H1 (cell line): ENCODE data around the gene RAET1E. TPM values are rescaled to one million over a fixed set of nuclear protein-coding genes. Genes with fewer than 3 reads are reported as not detected.

Experiments
- polyA plus RNA-seq, 7 experiments: library from polyadenylated mRNA; depleted of rRNA in 3 of 7; stranded (reverse) in 5 of 7; unstranded in 2 of 7; fragments of >200 nt in 5 of 7; fragments of 200-250 nt in 2 of 7; gene quantifications; 1 replicate in 5 of 7; 2 replicates in 1 of 7; 4 replicates in 1 of 7; pipeline versions ENCODE4 v1.2.1 to v1.2.3, GENCODE V29; 2011 to 2013; ENCODE audit warnings: missing spikeins in 2 of 7, mixed read lengths in 2 of 7
- total RNA-seq: library from RNA; stranded (reverse); fragmentation: NEBNext Ultra II Directional; extraction: Animal tissue kit (Norgen Biotek cat#: 25700); gene quantifications from 2 replicates; pipeline ENCODE4 v1.2.1, GENCODE V29; 2021
- TF ChIP-seq, protein P1 (sequence below): IDR thresholded peaks from 2 replicates; pipeline ENCODE4 v1.6.1; 2012; ENCODE audit warnings: inconsistent platforms

The RAET1E gene
- total and polyA plus RNA-seq, 2 of the 8 experiments (the other 6 are each of a cell fraction or from before 2014, with no cell fraction given) = not detected

DNA sequence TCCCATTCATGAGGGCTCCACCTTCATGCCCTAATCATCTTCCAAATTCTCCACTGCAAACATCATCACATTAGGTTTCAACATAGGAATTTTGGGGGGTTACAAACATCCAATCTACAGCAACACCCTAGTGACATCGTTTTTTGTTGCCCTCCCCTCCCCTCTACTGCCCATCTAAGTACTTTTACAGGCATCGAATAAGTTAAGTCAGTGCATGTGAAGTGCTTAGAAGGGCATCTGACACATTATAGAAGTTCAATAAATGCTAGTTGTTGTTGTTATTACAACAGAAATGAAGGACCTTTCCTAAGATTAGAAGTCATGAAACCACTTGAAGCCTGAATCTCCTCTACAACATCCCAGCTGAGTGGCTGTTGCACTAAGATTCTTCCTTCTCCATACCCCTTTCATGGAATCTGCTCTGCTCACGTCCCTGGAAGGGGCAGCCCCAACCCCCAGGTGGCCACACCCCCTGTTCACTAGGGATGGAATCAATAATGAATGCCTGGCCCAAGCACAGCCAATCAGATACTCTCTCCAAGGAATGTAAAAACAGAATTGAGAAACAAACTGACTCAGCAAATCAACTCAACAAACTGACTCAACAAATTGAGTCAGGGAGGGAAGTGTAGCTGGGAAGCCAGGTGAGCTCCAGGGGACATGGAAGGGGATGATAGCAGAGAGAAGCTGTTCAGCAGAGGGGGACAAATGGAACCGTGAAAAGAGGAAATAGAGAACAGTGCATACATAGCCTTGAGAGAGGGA lies 29.9 kb downstream of the RAET1E start (continued):
- TF ChIP-seq, protein P1, sequence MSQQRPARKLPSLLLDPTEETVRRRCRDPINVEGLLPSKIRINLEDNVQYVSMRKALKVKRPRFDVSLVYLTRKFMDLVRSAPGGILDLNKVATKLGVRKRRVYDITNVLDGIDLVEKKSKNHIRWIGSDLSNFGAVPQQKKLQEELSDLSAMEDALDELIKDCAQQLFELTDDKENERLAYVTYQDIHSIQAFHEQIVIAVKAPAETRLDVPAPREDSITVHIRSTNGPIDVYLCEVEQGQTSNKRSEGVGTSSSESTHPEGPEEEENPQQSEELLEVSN = no peak
